ENCODE data around the gene NOC4L.

DNA sequence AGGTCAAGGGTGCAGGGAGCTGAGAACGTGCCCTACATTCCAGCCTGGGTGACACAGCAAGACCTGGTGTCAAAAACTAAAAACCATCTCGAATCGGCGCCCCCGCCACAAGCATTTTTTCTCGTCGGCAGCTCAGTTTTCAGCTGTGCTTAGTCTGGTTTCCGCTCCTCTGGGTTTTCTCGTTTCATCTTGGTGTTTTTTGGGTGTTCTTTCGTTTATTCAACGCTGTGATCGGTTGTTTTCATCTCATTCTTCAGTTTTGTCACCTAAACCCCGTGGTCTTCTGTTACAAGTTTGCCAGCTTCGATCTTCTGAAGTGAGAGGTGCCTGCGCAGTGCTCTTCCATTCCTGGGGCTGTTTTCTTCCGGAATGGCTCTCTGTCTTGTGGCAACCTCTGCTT, 41.4 kb downstream of the NOC4L start:
- TF ChIP-seq POLR2A (IDR thresholded peaks at IDR 0.05; ENCODE audit: low read length), result no peak
- no peak for TF ChIP-seq GATA1 (IDR thresholded peaks at IDR 0.05; ENCODE audit: low read depth, low read length)
